Left ventricle myocardium superior (tissue), 1 donor: Measurements from ENCODE around the gene GALNT10. TPM values are rescaled to one million over a fixed set of nuclear protein-coding genes. Genes with fewer than 3 reads are reported as not detected.

Source experiments
- ATAC-seq: fragments of 200-7000 bp; cut with Tn5 transposase; one replicate; pipeline ENCODE4 v1.9.1; 2020; ENCODE audit warnings: mild to moderate bottlenecking, moderate library complexity
- DNase-seq: peaks from one replicate; pipeline ENCODE4 v3.0.0-alpha.2; 2020
- intact Hi-C: fragments of 100-400 bp; cut with micrococcal nuclease; formaldehyde crosslinking; loops from one replicate; pipeline ENCODE4 v1.11.0; 2022
- microRNA-seq: library from miRNA; unstranded; fragments of <30 nt; microRNA quantifications from one replicate; pipeline ENCODE4 v1.2.0, GENCODE V29; 2020; ENCODE audit warnings: borderline number of aligned reads
- total RNA-seq: library from RNA; stranded (reverse); fragmentation: NEBNext Ultra II Directional; extraction: Animal tissue kit (Norgen Biotek cat#: 25700); gene quantifications from one replicate; pipeline ENCODE4 v1.2.1, GENCODE V29; 2021
- donor health status: DM: no; HTN: yes; CAD: no; lungs with severe emphysema.

The GALNT10 gene
- total RNA-seq, 1 donor from 2014 or later: 10.9 TPM

- intact Hi-C loops: loop anchor here (10.0 kb wide), 1 partner anchor 140 kb away; no protein-coding TSS in a partner anchor
- DNase-seq (no peak), ATAC-seq (no peak)
These were observed 274.6 kb downstream of the GALNT10 start for GRCh38 chr5:154465169-154465568.

- no peak for ATAC-seq
- no peak for DNase-seq
- intact Hi-C loops: loop anchor here (10.0 kb wide), 1 partner anchor 139 kb away; no protein-coding TSS in a partner anchor
These were observed 275.6 kb downstream of the GALNT10 start for GRCh38 chr5:154466147-154466546.

- no peak for ATAC-seq
- intact Hi-C loops: loop anchor here (10.0 kb wide), 1 partner anchor 138 kb away; no protein-coding TSS in a partner anchor
- no peak for DNase-seq
These were observed 276.1 kb downstream of the GALNT10 start for GRCh38 chr5:154466671-154467070.

- intact Hi-C loops: loop anchor here (10.0 kb wide), 1 partner anchor 137 kb away; no protein-coding TSS in a partner anchor
- ATAC-seq (peak; percentile 91), DNase-seq (peak; percentile 88)
These were observed 277.3 kb downstream of the GALNT10 start for GRCh38 chr5:154467655-154468354.

GRCh38 chr5:154470137-154470536 lies 279.6 kb downstream of the GALNT10 start:
- DNase-seq (no peak), ATAC-seq (no peak)
- intact Hi-C loops: no loop called here

Small RNA genes within 50 kb of the gene (microRNA-seq; reads per million reads assigned to microRNA genes)
- not detected for gene MIR1294

Other genes with a start within 250 kb of the GALNT10 start
- 36.3 TPM for gene FAM114A2, start 151.8 kb upstream of the GALNT10 start, total RNA-seq
- gene MFAP3, start 151.8 kb upstream of the GALNT10 start, total RNA-seq: 26.7 TPM